ENCODE measurements around the gene ASCL1. TPM values are rescaled to one million over a fixed set of nuclear protein-coding genes. Genes with fewer than 3 reads are reported as not detected.

ASCL1 gene
- total RNA-seq, 1 experiment from 2014 or later: not detected

- no TSS peak for BruUV-seq (replicated peaks)
- H3K79me2 ChIP-seq (ENCODE audit: low read depth): no peaks in the 10 kb centered on the region
- no peaks in the 10 kb centered on the region for H4K20me1 ChIP-seq (ENCODE audit: insufficient read depth)
- no peak overlapping the region for H3K4me2 ChIP-seq
- no peaks in the 10 kb centered on the region for H3K9me3 ChIP-seq (ENCODE audit: insufficient read depth, low read depth)
- H3K4me1 ChIP-seq (replicated peaks; ENCODE audit: insufficient read depth): no peaks in the 10 kb centered on the region
- ChIA-PET CTCF (no interaction called here), POLR2A (ENCODE audit: unreplicated experiment) (no interaction called here)
- no peaks in the 10 kb centered on the region for H3K27me3 ChIP-seq (ENCODE audit: insufficient read depth, low read depth)
- H3F3A ChIP-seq (ENCODE audit: insufficient read depth, low read depth): no peaks in the 10 kb centered on the region
- H3K27ac ChIP-seq: no peak overlapping the region
- intact Hi-C loops (cut with micrococcal nuclease; ENCODE audit: unreplicated experiment): no loop called here
- no peaks in the 10 kb centered on the region for H3K9me2 ChIP-seq (ENCODE audit: insufficient read depth)
- H3K36me3 ChIP-seq (ENCODE audit: low read depth): no peaks in the 10 kb centered on the region
- H3K4me3 ChIP-seq: no peak overlapping the region
- H2AFZ ChIP-seq: no peak overlapping the region
- DNase-seq: no peak
- TF ChIP-seq EZH2 (IDR thresholded peaks at IDR 0.05; ENCODE audit: low read depth) (no peak), CTCF (conservative IDR thresholded peaks at IDR 0.05) (no peak)
Observed at GRCh38 chr12:102992720-102993119, 35.2 kb downstream of the ASCL1 start.

- no peak for DNase-seq
- CTCF ChIA-PET: no interaction called here
- intact Hi-C loops (cut with micrococcal nuclease; ENCODE audit: unreplicated experiment): no loop called here
- no peak overlapping the region for H3K4me2 ChIP-seq
- no peaks in the 10 kb centered on the region for H3K79me2 ChIP-seq (ENCODE audit: low read depth)
- no peaks in the 10 kb centered on the region for H3K27me3 ChIP-seq (ENCODE audit: insufficient read depth, low read depth)
- no peaks in the 10 kb centered on the region for H3K9me3 ChIP-seq (ENCODE audit: insufficient read depth, low read depth)
- no peaks in the 10 kb centered on the region for H4K20me1 ChIP-seq (ENCODE audit: insufficient read depth)
- H3K4me3 ChIP-seq: no peak overlapping the region
- BruUV-seq (replicated peaks): no TSS peak
- no peaks in the 10 kb centered on the region for H3K9me2 ChIP-seq (ENCODE audit: insufficient read depth)
- H3K27ac ChIP-seq: no peak overlapping the region
- no peaks in the 10 kb centered on the region for H3K4me1 ChIP-seq (replicated peaks; ENCODE audit: insufficient read depth)
- no peak overlapping the region for H2AFZ ChIP-seq
- POLR2A ChIA-PET (ENCODE audit: unreplicated experiment): no interaction called here
- TF ChIP-seq EZH2 (IDR thresholded peaks at IDR 0.05; ENCODE audit: low read depth) (no peak), CTCF (conservative IDR thresholded peaks at IDR 0.05) (no peak)
- H3F3A ChIP-seq (ENCODE audit: insufficient read depth, low read depth): no peaks in the 10 kb centered on the region
- no peaks in the 10 kb centered on the region for H3K36me3 ChIP-seq (ENCODE audit: low read depth)
Observed at GRCh38 chr12:102993537-102993936, 36.1 kb downstream of the ASCL1 start.

GRCh38 chr12:102995372-102995771 lies 37.9 kb downstream of the ASCL1 start:
- Histone ChIP-seq H3K4me2 (no peak overlapping the region), H4K20me1 (ENCODE audit: insufficient read depth) (no peaks in the 10 kb centered on the region), H3K36me3 (ENCODE audit: low read depth) (no peaks in the 10 kb centered on the region), H3K9me3 (ENCODE audit: insufficient read depth, low read depth) (peaks cover 3% of the 10 kb centered on the region; the same call in 1 of the 2 replicates), H3F3A (ENCODE audit: insufficient read depth, low read depth) (no peaks in the 10 kb centered on the region), H3K27me3 (ENCODE audit: insufficient read depth, low read depth) (no peaks in the 10 kb centered on the region), H3K4me3 (no peak overlapping the region), H3K4me1 (replicated peaks; ENCODE audit: insufficient read depth) (no peaks in the 10 kb centered on the region), H3K9me2 (ENCODE audit: insufficient read depth) (no peaks in the 10 kb centered on the region), H3K27ac (no peak overlapping the region), H2AFZ (no peak overlapping the region), H3K79me2 (ENCODE audit: low read depth) (no peaks in the 10 kb centered on the region)
- ChIA-PET CTCF (no interaction called here), POLR2A (ENCODE audit: unreplicated experiment) (no interaction called here)
- BruUV-seq (replicated peaks): no TSS peak
- TF ChIP-seq EZH2 (IDR thresholded peaks at IDR 0.05; ENCODE audit: low read depth): no peak
- TF ChIP-seq CTCF (conservative IDR thresholded peaks at IDR 0.05): no peak
- no peak for DNase-seq
- intact Hi-C loops (cut with micrococcal nuclease; ENCODE audit: unreplicated experiment): no loop called here

Other genes with a start within 250 kb of the ASCL1 start
- not detected in 2 replicates for gene PAH, start 40.4 kb upstream of the ASCL1 start, total RNA-seq (2021)

Measured in PC-9 (cell line).